NCI-H1092 treated with DMSO at 0.1 percent for 48 hours (cell line): ENCODE measurements around the gene NCAPG2.

Experiments
- DNase-seq: peaks from one replicate; lab custom pipeline; 2025; lab: John Stamatoyannopoulos, UW

Gene NCAPG2

GRCh38 chr7:158704524-158705233, at the start of gene NCAPG2:
NCAPG2 (minus strand) TSS chr7:158704804; CDS start chr7:158701899, 2,905 bp downstream.
- DNase-seq, result peak; percentile 99

- DNase-seq, result no peak
Observed at GRCh38 chr7:158753900-158754299, 49.3 kb upstream of the NCAPG2 start.

GRCh38 chr7:158751751-158752150, 47.1 kb upstream of the NCAPG2 start:
- DNase-seq, result no peak

GRCh38 chr7:158751199-158751598, 46.6 kb upstream of the NCAPG2 start:
- no peak for DNase-seq

GRCh38 chr7:158750702-158751101, 46.1 kb upstream of the NCAPG2 start:
- DNase-seq, result no peak

- DNase-seq, result no peak
Observed at GRCh38 chr7:158749396-158749795, 44.8 kb upstream of the NCAPG2 start.

- no peak for DNase-seq
Observed at GRCh38 chr7:158748335-158748734, 43.7 kb upstream of the NCAPG2 start.

- no peak for DNase-seq
Observed at GRCh38 chr7:158747408-158747807, 42.8 kb upstream of the NCAPG2 start.

GRCh38 chr7:158746957-158747356, 42.4 kb upstream of the NCAPG2 start:
- no peak for DNase-seq

GRCh38 chr7:158745057-158745715, 40.6 kb upstream of the NCAPG2 start:
- DNase-seq, result no peak

GRCh38 chr7:158744070-158744469, 39.5 kb upstream of the NCAPG2 start:
- no peak for DNase-seq

- DNase-seq, result no peak
Observed at GRCh38 chr7:158743219-158743618, 38.6 kb upstream of the NCAPG2 start.

GRCh38 chr7:158742065-158742821, 37.6 kb upstream of the NCAPG2 start:
- DNase-seq, result no peak

- no peak for DNase-seq
Observed at GRCh38 chr7:158741294-158741666, 36.7 kb upstream of the NCAPG2 start.

GRCh38 chr7:158740657-158741293, 36.2 kb upstream of the NCAPG2 start:
- DNase-seq, result no peak

GRCh38 chr7:158740013-158740656, 35.5 kb upstream of the NCAPG2 start:
- no peak for DNase-seq

GRCh38 chr7:158738841-158739240, 34.2 kb upstream of the NCAPG2 start:
- no peak for DNase-seq

- no peak for DNase-seq
Observed at GRCh38 chr7:158737064-158737695, 32.6 kb upstream of the NCAPG2 start.

- DNase-seq, result no peak
Observed at GRCh38 chr7:158735935-158736334, 31.3 kb upstream of the NCAPG2 start.

GRCh38 chr7:158734861-158735260, 30.3 kb upstream of the NCAPG2 start:
- no peak for DNase-seq

GRCh38 chr7:158733775-158734494, 29.3 kb upstream of the NCAPG2 start:
- no peak for DNase-seq
